Fibroblast of the conjunctiva (primary cell): ENCODE results near the gene CACHD1.

Experiments
- DNase-seq: peaks from one replicate; pipeline ENCODE4 v3.0.0-alpha.2; 2010; ENCODE audit warnings: low read depth

CACHD1 gene

DNA sequence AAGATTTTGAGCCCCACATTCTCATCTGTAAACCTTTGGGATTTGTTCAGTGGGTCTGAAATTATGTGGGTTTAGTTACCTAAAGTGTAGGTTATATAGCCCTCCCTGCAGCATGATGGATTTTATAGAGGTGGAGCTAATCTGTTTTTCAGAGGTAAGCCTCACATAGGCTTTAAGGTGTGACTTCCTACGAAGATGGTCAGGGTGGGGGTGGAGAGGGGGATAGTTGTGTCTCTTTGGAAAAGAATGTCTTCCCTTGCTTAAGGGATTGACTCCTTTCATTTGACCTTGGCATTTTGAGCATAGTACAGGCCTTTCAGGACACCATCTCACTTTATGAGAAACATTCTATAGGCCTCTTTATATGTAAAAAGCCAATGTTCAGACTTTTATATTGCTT, 3.4 kb downstream of the CACHD1 start:
- no peak for DNase-seq

DNA sequence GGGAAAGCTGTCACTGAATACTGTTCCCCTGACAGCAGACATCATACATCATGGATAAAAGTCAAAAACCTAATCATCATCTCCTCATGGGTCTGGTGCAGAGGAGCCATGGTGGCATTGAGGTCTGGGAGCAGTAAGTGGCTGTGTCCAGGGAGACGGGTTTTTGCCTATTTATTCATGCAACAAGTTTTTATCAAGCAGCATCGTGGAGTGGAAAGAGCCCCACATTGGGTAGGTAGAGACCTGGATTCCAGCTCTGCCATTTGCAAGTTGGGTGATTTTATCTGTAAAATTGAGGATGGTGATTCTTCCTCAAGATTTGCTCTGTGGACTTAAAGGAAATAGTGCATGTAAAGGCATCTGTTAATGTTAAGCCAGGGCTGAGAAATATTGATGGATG, 4.2 kb downstream of the CACHD1 start:
- DNase-seq, result no peak

DNA sequence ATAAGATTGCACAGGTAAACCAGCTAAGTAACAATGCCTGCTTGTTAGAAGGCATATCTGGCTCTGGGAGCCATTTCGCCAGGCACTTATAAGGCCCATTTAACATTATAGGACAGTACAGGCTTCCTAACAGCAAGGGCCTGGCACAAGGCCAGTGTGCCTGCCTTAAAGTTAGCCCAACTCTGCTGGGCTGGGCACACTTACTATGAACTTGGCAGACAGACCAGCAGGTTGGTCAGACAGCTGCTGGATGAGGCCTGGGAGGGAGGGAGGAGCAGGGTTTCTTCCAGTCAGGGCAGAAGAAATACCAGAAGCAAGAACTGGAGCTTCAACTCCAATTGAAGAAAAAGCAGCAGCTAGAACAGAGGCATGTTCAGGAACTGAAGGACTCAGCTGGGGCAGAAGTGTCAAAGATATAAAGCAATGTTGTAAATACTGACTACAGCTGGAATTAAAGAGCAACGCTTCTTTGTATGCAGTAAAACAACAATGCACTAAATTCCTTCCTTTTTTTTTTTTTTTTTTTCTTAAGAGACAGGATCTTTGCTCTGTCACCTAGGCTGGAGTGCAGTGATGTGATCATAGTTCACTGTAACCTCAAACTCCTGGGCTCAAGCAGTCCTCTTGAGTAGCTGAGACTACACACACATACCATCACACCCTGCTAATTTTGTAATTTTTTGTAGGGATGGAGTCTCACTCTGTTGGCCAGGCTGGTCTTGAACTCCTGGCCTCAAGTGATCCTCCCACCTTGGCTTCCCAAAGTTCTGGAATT, 4.9 kb downstream of the CACHD1 start:
- DNase-seq, result peak; percentile 12

DNA sequence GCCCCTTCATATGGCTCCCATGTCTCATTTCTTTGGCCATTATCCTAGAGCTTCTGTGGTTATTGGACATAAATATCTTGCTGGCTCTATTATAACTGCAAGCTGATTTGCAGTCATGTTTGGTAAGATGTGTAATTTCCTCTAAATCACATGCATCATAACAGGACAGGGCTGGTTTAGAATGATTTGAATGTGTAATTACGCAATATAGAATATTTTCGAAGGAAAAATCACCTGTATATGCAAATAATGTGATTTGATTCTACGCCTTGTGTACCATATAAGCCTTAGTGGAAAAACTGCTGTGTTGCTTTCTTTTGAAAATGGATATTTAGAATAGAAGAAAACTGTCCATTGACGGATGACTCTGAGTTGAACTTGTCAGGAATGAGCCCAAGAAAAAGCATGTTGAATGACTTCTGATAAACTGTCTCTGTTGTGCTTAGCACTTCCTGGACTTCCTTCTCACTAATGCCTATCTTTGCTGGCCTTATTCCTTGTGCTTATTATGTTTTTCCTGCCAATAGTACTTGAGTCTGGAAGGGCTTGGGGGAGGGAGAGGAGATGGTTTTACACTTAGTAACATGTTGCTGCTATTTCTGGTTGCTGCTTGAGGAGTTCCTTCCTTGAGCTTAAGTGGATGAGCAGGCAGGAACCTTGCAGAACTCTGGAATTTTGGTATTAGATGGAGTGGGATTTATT, 6.5 kb downstream of the CACHD1 start:
- DNase-seq, result peak; percentile 44

DNA sequence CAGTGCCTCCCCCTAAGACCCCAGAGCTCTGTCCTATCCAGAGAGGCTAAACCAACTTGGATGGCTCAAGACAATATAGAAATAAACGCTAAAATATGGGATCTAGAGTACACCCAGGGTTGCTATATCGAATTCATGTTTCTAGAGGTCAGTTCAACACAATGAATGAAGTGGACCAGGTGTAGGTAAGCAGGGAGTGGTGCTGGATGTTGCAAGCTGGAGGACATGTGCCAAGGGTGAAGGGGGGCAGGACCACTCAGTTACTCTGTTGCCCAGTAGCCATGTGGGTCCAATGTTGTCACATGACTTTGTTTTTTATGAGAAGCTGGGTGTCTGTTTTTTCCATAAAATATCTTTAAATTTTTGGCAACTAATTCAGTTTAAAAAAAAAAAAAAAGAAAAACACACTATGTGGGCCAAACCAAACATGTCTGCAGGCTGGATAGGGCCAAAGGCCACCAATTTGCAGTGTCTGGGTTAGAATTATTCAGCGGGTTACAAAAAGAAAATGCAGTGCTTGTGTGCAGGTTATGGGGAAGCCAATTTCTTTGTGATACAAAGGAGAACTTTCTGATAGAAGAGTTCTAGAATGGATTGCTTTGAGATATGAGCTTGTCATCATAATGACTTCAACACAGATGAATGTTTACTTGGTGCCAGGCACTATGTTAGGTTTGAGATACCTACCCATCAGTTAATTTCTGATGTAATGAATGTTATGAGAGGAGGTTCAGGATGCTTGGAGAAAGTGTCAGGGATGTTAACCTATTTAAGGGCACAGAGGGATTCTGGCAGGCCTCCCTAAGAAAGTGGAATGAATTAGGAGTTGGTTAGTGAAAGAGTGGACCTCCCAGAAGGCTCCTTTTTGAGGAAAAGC, 8.9 kb downstream of the CACHD1 start:
- no peak for DNase-seq

DNA sequence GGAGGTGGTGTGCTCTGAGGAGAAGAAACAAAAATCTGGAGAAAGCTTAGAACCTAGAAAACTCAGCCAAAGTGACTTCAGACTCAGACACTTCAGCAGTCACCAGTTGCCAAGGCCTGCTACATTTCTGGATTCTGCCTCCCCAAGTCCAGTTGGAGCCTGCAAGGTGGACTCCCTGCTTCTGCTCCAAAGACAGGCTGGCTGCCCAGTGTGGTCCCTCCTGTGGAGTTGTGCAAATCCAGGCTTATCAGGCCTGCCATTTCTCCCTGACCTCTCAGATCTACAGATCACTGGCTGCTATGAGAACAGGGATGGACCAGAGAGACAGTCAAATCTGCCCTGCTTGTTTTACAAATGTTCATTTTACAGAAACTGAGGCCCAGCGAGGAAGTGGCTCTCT, 9.9 kb downstream of the CACHD1 start:
- DNase-seq, result no peak

DNA sequence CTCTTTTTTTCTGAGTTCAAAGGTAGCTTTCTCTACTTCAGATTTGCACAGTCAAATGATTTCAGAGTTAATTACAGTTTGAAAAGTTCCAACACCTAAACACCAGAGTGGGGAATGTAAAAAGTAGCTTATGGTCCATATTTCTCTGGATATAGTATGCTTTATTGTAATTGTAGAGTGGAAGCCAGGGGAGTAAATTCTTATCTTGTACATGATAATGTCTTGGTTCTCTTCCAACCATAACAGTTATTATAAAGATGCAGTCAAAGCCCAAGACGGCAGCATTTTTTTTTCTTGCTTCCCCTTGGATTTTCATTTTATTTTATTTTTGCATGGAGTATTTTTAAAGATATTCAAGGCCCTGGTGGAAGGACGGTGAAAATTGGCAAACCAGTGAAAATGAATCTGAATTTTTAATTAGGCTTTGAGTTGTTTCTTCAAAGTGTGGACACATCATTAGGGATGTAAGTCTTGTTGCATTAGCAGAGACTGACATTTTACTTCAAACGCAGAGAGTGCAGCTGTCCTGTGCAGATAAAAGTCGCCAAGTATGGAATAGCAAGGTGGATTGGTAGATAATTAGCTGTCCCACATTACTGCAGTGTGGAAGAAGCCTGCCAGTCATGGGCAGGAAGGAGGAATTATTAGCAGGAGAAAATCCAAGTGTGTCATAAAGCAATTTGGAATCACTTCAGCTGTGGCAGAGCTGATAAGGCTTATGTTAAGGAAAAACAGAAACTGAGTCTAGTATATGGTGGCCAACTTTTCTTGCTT, 11.3 kb downstream of the CACHD1 start:
- DNase-seq, result no peak

DNA sequence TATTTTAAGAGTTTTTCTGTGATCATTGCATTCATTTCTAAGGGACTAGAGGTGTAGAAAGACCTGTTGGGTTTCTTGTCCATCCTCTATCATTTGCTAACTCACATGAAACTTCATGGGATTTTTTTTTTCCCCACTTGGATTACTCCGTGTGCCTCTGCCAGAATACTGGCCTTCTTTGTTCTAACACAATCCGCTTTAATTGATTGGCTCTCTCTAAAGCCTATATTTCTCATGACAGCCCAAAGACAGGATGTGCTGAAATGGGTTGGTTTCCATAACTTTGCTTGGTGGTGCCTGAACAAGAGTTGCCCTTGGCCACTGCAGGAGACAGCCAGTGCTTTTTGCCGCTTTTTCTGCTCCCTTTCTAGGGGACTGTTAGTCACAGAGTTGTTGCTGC, 12.2 kb downstream of the CACHD1 start:
- no peak for DNase-seq

DNA sequence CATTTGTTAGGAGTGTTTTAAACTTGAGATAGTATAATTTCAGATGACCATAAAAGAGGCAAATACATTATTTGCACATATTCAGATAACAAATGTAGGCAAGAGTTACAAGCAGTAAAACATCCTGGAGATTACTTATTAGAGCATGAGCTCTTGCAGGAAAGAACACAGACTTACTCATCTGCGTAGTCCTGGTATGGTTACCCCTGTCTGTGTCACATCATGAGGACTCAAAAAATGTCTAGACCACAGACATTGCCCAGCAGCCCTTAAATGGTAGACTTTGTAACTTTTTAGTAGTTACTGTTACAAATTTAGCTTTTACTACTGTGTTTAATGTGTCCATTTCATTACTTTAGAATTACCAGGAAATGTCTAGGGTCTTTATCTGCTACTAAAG, 12.8 kb downstream of the CACHD1 start:
- no peak for DNase-seq

DNA sequence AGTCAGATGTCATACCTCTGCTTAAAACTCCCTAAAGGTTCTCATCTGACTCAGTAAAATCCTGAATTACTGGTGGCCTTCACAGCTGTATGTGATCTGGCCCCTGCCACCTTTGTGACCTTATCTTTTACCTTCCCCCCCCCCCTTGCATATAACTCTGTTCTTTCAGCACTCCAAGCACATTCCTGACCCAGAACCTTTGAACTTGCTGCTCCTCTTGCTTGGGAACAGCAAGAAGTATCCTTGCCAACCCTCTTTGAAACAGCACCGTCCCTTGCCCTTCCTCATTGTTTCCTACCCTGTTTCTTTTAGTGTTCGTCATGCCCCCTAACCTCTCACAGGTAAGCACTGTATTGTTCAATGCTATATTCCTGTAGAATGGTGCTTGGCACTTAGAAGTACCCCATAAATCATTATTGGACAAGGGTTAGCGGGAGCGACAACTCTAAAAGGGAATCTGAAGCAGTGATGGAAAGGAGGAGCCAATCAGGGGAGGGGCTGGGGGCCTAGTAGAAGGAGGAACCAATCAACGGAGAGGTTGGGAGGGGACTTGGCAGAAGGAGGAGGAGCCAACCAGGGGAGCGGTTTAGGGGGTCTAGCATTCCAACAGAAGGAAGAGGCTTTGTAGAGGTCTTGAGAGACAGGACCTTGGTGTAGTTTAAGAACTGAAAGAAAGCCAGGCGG, 13.9 kb downstream of the CACHD1 start:
- no peak for DNase-seq

DNA sequence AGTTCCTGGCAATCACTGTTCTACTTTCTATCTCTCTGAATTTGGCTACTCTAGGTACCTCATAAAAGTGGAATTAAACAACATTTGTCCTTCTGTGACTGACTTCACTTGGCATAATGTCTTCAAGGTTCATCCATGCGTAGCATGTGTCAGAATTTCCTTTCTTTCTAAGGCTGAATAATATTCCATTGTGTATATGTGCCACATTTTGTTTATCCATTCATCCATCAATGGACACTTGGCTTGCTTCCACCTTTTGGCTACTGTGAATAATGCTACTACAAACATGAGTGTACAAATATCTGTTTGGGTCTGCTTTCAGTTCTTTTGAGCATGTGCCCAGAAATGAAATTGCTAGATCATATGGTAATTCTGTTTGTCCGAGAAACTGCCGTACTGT, 14.7 kb downstream of the CACHD1 start:
- no peak for DNase-seq

DNA sequence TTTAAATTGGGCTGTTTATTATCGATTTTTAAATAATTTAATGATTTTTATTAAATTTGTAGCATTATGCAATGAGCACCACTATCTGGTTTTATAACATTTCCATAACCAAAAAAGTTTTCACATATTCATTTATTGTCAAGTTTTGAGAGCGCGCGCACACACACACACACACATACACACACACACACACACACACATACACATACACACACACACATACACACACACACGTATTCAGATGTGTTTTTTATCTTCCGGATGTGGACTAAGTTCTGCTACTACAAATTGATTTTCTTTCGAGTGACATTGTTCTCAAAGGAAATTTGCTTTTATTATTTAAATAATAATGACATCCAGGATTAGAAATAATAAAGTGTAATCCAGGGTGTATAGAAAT, 16.3 kb downstream of the CACHD1 start:
- no peak for DNase-seq

DNA sequence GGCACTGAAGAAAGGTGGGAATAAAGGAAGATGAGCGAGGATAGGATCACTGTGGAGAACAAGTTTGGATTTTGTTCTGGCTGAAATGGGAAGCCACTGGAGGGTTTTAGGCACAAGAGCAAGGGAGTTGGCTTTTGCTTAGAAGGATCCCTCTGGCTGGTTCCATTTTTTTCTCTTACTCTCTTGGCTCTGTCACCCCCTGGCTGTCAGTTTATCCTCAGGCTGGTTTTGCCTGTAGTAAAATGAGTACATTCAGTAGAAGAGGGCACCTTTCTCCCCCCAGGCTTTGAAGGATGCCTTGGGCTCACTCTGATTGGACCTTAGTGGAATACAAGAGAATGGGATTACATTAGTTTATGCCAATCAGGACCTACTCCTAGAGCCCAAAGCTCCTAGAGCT, 17.1 kb downstream of the CACHD1 start:
- DNase-seq, result no peak

DNA sequence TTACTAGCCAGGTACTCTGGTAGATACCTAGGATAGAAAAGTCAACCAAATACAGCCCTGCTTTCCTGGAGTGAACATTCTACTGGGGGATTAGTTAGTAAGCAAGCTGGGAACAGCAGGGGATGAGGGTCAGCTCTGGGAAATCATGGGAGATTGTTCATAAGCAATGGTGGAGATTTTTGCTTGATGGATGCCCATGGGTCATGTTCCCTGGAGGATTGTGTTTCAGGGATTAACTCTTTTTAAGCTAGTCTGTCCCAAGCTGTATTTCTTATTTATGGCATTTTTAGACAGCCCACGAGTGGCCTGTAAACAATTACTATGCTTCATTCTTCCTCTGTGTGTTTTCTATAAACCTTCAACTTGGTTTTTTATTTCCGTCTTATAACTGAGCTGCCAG, 18.9 kb downstream of the CACHD1 start:
- DNase-seq, result no peak

DNA sequence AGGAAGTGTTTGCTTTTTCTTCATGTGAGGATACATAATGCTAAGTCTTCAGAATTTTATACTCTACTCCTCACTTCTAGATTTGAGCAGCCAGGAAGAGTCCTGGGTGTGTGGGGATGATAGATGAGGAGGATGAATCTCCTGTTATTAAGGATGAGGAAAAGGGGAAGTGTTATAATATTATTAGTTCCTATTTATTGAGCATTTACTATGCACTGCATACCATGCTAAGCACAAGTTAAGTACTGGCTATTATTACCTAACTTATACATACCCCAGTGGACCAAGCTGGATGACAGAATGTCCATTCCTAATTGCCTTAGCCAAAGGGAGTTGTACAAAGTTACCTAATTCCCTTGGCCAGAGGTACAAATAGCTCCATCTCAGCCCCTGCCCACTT, 19.8 kb downstream of the CACHD1 start:
- no peak for DNase-seq

DNA sequence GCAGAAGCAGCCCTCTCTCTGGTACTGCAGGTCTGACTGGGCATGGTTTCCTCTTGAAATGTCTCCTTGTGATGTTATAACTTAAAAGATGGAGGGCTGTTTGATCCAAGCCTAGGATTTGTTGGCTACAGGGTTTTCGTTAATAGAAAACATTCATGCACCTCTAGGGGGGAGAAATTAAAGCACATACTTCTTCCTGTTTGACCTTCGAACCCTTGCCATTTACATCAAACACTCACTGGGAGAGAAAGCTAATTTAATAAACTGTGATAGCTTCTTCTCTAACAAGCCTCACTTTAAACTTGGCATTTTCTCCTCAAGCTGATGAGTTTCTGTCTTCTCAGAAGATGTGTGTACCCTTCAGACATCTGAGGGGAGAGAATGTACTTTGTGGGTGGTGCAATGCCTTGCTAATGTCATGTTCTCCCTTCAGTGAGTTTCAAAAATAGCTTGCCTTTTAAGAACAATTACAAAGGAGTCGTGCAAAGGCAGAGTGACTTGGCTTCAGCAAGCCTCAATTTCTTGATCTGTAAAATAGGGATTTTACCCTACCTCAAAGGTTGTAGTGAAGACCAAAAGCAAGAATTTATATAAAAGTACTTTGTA, 20.4 kb downstream of the CACHD1 start:
- no peak for DNase-seq

DNA sequence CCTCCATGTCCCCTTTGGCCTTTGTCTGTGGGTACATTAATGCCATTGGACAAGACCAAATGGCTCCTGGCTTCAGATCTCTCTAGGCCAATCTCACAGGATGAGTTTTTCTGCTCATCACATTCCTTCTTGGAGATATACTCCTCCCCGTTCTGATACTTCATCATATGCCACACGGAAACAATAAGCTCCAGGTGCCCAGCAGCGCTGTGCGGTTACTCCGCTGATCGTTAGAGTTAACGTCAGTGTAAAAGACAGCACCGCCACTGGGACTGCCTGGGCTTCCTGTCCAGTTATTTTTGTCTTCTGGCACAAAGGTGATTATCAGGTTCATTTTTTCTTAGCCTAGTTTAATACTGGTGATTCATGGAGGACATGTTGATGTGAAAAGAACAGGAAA, 22.5 kb downstream of the CACHD1 start:
- no peak for DNase-seq

DNA sequence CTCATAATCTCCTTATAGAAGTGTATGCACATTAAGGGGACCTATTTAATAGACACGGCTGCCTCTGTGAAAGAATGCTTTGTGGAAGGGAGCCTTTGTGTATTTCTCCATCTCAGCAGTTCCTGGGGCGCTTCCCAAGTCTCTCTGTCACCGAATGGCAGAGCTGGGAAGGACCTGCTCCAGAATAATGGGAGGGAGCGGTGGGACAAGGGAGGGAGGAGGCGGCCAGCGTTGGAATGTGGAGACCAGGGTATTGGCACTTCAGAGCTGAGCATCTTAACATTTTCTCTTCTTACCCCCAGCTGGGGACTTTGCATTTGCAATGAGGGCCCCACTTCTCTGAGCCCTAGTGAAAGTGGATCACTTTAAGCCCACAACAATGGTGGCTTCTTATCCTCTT, 23.9 kb downstream of the CACHD1 start:
- no peak for DNase-seq

DNA sequence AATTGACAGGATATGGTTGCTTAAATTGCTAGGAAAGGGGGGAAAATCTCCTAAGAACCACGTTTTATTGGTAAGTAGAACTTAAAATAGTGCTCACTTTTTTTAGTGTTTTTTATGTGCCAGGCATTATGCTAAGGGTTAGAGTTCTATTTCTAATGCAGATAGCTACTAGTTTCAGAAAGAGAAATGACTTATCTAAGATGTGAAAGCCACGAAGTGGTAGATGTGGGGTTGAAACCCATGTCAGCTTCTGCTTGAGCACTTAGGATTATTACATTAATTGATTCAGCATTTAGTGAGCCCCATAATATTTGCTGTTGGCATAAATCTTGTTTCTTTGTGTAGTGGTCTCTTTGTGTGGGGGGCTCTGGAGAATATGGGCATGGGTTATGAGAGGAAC, 24.7 kb downstream of the CACHD1 start:
- DNase-seq, result no peak

DNA sequence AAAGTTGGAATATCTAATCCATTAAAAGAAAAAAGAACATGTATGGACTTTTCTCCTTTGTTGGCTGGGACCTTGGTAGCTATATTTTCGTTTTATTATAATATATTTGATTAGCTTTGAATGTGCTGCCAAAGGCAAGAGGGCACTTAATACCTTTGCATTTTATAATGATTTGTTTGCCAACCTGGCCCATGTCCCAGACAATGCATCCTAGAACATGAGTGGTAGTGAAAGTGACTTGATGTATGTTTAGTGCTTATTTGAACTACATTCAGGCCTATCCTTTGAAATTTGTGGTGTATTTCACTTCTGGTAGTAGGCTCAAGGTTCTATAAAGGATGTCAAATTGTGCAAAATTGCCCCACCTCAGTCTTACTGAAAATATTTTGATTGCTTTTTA, 25.9 kb downstream of the CACHD1 start:
- no peak for DNase-seq

DNA sequence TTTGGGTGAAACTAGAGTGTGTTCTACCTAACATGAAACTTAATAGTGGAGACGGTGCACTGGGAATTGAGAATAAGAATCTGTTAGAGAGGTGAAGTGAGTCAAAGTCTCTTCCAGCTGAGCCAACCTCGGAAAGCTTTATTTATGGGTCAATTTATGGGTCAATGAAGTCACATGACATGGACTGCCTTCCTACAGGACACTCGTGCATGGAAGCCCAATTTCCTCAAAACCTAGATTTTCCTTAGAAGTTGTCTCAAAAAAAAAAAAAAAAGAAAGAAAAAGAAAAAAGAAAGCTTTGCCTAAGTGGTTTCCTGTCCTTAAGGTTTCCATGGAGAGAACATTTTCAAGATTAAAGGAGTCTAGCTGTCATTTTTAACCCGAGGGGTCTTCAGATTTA, 26.7 kb downstream of the CACHD1 start:
- no peak for DNase-seq
